Stimulated activated CD8-positive, alpha-beta memory T cell treated with anti-CD3 and anti-CD28 coated beads, Interleukin-7, amount 100 ng/mL, for 1 hour (primary cell): ENCODE results near the gene PIKFYVE.
A peak's percentile ranks its signal among the peaks of the same experiment; 100 is the strongest.
"Not testable (repeated sequence)": the region's sequence is repeated elsewhere in the genome, so short reads cannot be mapped to it uniquely, and the experiment has no call there.

Experiments
- DNase-seq, 2 donors: peaks; one replicate each; pipeline ENCODE4 v3.0.0-alpha.2; 2020; ENCODE audit warnings: low read depth in 2 of 2

Gene PIKFYVE, protein sequence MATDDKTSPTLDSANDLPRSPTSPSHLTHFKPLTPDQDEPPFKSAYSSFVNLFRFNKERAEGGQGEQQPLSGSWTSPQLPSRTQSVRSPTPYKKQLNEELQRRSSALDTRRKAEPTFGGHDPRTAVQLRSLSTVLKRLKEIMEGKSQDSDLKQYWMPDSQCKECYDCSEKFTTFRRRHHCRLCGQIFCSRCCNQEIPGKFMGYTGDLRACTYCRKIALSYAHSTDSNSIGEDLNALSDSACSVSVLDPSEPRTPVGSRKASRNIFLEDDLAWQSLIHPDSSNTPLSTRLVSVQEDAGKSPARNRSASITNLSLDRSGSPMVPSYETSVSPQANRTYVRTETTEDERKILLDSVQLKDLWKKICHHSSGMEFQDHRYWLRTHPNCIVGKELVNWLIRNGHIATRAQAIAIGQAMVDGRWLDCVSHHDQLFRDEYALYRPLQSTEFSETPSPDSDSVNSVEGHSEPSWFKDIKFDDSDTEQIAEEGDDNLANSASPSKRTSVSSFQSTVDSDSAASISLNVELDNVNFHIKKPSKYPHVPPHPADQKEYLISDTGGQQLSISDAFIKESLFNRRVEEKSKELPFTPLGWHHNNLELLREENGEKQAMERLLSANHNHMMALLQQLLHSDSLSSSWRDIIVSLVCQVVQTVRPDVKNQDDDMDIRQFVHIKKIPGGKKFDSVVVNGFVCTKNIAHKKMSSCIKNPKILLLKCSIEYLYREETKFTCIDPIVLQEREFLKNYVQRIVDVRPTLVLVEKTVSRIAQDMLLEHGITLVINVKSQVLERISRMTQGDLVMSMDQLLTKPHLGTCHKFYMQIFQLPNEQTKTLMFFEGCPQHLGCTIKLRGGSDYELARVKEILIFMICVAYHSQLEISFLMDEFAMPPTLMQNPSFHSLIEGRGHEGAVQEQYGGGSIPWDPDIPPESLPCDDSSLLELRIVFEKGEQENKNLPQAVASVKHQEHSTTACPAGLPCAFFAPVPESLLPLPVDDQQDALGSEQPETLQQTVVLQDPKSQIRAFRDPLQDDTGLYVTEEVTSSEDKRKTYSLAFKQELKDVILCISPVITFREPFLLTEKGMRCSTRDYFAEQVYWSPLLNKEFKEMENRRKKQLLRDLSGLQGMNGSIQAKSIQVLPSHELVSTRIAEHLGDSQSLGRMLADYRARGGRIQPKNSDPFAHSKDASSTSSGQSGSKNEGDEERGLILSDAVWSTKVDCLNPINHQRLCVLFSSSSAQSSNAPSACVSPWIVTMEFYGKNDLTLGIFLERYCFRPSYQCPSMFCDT (N-terminal part only)

DNA sequence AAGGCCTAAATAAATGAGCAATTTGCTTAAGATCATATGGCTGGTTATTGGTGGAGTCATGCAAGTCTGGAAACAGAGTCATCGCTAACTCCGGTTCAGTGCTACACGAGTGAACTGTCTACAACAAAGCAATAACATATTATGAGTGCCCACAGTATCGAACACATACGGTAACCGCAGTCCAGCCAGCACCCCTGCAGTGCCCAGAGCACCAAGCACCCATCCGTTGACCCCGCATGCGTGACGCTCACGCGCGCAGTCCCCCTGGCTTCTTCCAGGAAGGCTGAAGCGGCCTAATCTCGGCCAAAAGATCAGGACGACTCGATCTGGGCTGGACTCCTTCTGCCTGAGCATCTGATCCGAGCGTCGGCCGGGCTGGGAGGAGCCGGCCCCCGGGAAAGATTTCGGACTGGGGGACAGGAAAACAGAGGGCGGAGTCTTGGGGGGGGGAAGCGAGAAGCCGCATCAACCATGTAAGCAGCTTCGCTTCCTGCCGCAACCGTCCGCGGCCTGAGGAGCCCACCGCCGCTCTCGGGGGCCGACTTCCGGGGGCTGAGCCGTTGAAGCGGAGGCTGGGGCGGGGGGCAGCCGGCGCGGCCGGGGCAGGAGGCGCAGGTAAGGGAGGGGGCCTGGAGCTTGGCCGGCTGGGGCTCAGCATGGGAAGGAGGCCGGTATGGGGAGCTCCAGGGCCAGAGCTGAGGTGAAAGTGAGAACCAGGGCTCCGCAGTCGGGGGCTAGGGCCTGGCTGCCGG lies at the start of gene PIKFYVE:
TSS of gene PIKFYVE (plus strand) at position 455 of the 752 bp plus-strand sequence. CDS start 5,265 bp downstream, outside the sequence.
- DNase-seq, result peak; percentile 58 to 75

DNA sequence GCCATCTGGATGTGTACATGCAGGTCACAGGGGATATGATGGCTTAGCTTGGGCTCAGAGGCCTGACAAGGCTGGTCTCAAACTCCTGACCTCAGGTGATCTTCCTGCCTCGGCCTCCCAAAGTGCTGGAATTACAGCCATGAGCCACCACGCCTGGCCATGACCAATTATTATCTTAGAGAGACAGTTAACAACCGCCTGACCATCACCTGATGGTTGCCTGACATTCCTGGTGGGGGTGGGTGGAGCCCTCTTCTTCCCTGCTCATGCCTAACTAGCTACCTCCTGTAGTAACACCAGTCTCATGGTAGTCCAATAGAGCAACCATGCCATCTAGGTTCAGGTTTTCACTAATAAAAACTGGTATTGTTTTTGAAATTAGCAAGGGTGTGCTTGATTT lies 44.2 kb upstream of the PIKFYVE start:
- DNase-seq, result not testable (repeated sequence)

DNA sequence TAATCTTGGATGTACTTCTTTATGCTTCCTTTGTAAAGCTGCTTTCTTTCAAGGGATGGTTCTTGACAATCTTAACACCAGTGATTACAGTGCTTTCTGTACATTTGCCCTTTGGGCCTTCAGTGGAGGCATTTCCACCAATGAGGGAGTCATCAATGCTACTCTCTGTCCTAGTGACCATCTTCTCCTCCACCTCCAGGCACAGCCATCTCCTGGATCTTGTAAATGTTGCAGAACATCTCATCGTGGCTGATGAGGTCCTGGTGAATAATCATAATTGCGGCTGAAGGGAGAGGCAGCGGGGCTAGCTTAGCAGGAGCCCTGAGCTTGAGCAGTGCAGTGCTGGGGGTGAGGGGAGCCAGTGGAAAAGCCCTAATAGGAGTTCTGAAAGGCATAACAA lies 43.7 kb upstream of the PIKFYVE start:
- no peak for DNase-seq

DNA sequence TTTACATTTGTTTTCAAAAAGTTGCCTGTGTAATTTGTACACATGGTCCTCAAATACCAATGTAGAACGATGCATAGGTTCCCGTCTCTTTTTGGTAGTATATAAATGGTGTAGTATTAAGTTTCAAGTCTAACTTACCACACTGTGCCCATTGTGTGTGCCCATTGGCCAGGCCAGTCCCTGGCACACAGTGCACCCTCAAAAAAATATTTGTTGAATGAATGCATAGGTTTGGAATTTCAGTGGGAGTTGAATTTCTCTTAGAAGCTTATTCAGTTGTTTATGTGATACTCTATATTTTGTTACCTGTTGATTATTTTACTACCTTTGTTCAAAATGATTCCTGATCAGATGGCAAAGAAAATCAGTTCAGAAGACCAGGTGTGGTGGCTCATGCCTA lies 41.3 kb upstream of the PIKFYVE start:
- DNase-seq, result no peak

DNA sequence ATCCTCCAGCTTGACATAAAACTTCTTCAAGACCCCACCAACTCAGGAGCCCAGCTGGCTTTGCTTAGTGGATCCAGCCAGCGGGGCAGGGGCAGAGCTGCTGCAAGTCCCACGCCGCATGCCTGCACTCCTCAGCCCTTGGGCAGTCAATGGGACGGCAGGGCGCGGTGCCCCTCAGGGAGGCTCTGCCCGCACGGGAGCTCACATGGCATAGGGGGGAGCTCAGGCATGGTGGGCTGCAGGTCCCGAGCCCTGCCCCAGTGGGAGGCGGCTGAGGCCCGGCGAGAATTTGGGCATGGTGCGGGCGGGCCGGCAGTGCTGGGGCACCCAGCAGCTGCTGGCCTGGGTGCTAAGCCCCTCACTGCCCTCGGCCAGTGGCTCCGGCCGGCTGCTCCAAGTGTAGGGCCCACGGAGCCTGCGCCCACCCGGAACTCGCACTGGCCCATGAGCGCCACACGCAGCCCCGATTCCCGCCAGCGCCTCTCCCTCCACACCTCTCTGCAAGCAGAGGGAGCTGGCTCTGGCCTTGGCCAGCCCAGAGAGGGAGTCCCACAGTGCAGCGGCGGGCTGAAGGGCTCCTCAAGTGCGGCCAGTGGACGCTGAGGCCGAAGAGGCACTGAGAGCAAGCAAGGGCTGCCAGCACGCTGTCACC lies 38.3 kb upstream of the PIKFYVE start:
- DNase-seq, result no peak

DNA sequence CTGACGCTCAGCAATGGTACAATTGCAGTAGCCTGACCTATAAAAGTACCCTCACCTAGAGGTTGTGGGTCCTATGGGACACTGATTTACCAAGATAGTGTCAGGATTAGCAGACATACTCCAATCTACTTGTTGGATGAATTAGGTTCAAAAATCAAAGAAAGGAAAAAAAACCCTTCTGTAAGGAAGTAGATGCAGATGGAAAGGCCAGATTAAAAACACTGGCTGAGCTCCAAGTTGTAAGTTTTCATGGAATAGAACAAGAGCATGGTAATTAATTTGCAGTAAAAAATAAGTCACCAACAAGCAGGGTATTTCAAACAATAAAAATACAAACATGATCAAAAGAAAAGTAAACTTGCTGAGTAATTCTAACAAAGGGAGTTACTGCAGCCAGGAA lies 37.6 kb upstream of the PIKFYVE start:
- DNase-seq, result no peak

DNA sequence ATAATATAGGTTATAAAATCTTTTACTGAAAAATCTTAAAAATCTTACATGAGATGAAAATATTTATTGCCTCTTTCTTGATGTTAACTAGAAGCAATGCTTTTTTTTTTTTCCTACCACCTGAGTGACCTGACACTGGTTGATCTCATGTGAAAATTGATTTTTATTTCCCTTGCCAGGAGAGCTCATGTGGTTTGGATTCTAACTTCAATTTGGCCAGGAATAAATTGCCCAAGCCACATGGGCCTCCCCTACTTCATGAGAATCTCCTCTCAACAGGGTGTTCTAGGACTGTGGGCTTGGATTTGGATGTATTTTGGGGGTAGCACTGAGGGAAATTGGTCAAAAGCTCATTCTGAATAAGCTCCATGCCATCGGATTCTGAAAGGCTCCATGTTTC lies 31.3 kb upstream of the PIKFYVE start:
- no peak for DNase-seq

DNA sequence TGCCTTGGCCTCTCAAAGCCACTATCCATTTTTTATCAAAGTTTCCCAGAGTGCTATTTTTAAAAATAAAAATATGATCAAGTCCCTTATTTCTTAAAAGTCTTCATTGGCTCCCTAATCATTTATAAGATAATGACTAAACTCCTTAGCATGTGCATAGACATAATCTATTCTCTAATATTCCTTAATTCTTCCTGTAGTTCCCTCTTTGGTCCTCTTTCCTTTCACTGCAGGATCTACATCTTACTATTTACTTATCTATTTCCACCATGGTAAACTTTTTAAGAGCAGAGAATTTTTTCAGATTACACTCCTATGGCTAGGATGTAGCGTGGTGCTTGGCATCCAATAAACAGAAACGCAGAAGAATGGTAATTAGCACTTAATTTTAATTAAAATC lies 30.2 kb upstream of the PIKFYVE start:
- no peak for DNase-seq

DNA sequence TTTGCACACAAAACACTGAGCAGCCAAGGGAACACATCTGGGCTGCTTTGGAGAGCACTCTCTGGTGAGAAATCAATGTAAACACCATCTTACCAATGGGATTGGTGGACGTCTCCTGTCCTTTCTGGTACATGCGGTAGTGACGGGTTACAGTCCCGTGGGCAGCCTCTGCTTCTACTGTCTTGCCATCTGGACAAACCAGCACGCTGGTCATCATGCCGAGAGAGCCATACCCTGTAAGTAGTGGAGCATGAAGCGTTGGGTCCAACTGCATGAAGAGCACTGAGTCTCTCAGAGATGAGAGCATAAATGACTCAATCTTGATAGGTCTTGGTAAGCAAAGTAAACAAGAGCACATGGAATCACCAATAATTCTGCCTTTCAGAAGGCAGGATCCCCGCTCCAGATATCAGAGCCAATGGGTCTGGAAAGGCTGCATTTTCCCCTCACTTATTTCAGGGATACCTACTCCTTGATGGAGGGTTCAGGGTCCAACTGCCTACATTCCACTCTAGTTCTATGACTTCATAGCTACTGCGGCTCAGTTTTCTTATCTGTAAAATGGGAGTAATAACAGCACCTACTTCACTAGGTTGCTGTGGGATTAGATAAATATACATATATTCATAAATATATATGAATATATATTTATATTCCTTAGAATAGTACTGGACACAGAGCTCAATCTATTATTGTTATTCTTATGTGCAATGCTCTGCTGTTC lies 26.1 kb upstream of the PIKFYVE start:
- DNase-seq, result no peak

DNA sequence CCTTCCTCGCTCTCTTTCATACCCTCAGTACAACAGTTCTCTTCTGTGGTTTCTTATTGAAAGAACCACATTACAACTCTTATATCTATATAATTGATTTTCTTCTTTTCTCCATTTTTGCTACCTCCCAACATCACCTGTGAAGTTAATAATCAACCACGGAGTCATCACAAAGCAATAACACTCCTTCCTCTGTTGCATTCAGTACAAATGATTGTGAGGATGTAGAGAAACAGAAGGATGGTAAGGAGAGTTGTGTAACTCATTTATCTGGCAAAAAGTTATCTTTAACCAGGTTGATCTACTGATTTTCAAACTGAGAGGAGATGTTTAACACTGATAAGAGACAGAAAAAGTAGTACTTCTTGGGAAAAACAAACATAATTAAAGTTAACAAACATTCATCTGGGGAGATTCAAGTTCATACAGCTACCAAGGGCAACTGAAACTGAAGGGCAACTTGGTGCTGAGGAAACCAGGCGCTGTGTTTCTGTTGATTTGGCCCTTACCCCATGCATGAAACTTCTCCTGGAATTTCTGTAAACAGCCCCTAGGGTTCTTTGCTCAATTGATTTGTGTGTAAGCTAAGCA lies 25.3 kb upstream of the PIKFYVE start:
- no peak for DNase-seq

DNA sequence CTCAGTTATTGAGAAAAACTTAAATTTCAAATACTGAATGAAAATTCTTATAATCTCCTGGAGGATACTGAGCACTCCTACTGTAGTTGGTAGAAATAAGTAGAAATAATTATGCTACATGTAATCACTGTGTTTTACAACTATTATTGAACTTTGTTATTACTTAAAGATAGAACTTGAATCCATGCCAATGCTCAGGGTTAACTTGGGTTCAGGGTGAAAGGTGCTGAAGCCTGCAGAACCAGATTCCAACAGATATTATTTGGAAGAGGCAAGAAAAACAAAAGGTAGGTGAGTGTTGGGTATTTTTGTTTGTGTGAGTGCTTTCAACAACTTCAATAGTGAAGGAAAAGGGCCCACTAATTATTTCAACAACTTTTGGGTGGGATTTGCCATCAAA lies 21.6 kb upstream of the PIKFYVE start:
- no peak for DNase-seq

DNA sequence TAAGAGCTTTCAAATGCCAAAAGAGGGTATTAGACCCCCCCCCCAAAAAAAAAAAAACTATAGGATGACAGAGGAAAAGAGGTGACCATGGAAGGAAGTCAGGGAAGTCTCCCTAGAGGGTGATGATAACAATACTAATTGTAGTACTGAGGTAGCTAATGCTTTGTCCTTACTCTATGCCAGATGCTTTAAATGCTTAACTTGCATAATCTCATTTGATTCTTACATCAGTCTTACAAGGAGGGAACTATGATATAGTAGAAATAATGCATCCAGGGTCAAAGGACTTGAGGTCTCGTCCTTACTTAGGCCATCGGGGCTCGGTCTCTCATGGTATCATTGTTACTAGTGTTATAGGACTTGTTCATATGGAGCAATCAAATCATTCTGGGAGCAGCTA lies 20.3 kb upstream of the PIKFYVE start:
- no peak for DNase-seq

DNA sequence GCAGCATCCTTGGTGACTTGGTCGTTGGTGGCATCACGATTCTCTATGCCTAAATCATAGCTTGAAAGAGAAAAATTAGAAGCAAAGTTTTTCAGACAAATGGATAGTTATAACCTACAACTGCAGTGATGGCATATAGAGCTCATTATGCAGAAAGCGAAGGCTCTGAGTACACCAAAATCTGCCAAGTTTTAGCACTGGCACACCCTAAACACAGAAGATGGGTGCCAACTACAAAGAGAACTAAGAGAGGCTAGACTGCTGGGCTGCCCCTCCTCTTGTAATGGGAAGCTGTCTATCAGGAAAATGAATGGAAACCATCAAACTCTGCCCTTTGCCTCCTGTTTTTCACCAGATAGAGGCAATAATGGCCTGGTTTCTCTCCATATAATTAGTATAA lies 17.5 kb upstream of the PIKFYVE start:
- DNase-seq, result no peak

DNA sequence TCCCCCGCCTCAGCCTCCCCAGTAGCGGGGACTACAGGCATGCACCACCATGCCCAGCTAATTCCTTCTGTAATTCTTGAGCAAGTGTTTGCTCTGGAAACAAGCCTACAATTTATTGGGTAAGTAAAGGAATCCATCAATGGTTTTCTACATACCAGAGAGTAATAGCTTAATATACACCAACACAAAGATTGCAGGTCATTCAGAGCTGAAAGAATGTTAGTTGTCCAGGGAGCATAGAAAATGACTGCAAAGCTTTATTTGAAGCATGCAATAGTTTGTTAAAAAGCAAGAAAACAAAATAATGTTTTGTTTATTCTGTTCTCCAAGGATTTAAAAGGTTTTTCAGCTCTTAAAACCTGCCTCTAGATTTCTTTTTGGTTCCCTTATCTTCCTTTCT lies 16.8 kb upstream of the PIKFYVE start:
- DNase-seq, result no peak

DNA sequence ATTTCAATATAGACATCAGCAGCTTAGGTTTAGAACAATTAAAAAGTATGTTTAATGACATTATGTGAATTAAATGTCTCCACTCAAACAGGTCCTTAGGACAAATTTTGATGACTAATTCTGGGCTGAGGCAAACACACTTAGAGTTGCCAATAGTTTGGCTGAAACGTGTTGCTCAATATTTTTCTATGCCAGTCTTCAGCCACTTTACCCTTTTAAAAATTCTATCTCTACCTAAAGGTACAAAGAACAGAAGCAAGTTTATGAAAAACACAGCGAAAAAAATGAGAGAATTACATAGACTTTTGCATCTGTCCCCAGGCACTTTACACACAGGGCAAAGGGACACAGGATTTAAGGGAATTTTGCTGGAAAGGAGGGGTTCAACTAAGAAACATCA lies 15.7 kb upstream of the PIKFYVE start:
- no peak for DNase-seq

DNA sequence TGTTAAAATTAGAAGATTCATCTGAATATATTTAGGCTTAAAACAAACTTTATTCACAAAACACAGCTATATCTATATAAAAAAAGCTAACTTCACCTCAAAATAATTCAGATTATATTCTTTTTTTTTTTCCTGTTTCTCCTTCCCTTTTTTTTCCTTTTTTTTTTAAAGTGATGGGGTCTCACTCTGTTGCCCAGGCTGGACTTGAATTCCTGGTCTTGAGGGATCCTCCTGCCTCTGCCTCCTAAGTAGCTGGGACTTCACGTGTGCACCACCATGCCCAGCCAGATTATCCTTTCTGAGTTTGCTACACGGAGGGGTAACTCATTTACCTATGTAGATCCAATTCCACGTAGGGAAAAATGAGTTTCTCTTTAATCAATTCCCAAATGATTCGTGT lies 15.0 kb upstream of the PIKFYVE start:
- no peak for DNase-seq

DNA sequence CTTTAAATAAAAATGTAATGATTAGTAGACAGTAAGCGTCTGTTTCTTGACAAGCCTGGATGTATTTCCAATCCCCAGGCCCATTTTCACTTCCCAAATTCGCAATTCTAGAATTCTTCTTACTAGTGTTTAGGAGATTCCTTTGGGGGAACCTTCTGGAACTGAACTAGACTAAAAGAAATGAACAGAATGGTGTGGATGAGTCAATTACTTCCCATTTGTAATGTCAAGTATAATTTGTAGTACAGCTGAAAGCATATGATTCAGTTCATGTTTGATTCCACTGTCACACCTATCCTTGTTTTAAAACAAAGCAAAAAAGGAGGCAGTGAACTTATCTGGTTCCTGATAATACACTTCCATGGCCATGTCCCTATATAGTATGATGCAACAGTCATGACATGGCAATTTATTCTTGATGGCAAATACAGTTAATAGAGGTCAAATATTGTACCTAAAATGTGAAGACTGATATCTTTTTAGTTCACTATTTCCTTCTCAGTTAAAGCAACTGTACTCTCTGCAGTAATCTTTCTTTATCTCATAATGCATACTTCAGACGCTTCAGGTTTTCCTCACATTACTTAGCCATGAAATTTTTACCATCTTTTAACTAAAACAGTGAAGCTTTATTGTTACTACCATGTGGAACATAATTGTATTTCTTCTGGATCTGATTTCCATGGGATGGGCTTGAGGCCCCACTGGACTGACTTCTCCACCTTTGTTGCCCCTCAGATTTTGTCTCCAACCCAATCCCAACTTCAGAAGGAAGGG lies 13.2 kb upstream of the PIKFYVE start:
- DNase-seq, result no peak

DNA sequence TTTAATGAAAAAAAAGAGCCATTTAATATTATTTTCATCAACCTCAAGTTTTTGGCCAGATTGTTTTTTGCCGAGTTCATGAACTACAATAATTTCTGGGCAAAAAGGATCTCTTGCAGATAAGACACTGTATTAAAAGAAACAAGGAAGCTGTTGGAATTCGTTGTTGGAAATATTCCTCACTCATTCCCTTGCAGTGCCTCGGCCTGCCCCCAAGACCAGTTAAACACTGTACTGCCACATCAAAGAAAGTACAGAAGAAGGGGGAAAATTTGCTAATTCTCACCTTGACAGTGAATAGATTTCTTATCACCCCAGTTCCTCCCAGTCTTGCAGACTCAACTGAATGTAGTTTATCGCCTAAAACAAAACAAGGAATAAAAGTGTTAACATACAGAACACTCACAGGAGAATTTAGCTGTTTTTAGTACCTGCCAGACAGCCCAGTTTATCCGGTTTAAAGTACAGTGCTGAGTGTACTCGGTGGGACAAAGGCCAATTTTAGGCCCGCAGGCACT lies 12.4 kb upstream of the PIKFYVE start:
- DNase-seq, result no peak
